OCI-M2 (cell line): ENCODE results near the gene GPR17.

Experiments used
- DNase-seq: peaks from one replicate; lab custom pipeline; 2025; ENCODE audit not compliant: unreplicated experiment; lab: John Stamatoyannopoulos, UW

GPR17 gene

GRCh38 chr2:127654084-127654837 lies 8.3 kb downstream of the GPR17 start:
- DNase-seq, result no peak

- no peak for DNase-seq
These were observed 8.9 kb downstream of the GPR17 start for GRCh38 chr2:127654838-127655175.

- DNase-seq, result no peak
These were observed 9.5 kb downstream of the GPR17 start for GRCh38 chr2:127655209-127656073.

DNA sequence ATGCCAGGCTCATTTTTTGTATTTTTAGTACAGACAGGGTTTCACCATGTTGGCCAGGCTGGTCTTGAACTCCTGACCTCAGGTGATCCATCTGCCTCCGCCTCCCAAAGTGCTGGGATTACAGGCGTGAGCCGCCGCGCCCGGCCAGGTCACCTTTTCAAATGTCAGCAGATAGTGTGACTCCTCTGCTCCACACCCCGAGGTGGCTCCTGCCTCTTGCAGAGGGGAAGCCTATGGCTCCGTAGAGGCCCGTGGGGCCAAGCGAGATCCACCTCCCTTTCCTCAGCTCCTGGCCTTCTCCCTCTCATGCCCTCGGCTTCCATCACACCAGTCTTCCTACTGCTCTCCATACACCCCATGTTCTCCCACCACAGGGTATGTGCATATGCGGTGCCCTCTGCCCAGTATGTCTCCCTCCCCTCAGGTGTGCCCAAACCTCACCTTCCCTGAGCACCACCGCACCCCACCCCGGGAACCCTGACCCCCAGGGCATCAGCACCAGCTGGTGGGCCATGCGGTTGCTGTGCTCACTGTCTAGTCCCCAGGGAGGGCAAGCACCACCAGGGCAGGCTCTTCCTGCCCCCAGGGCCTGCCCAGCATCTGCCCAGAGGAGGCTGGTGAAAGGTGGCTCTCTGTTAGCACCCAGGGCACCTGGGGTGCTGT lies 10.7 kb downstream of the GPR17 start:
- no peak for DNase-seq

- DNase-seq, result no peak
These were observed 11.3 kb downstream of the GPR17 start for GRCh38 chr2:127657232-127657595.

- DNase-seq, result no peak
These were observed 12.2 kb downstream of the GPR17 start for GRCh38 chr2:127658146-127658545.

- no peak for DNase-seq
These were observed 12.9 kb downstream of the GPR17 start for GRCh38 chr2:127658641-127659407.

- no peak for DNase-seq
These were observed 13.7 kb downstream of the GPR17 start for GRCh38 chr2:127659408-127660290.

DNA sequence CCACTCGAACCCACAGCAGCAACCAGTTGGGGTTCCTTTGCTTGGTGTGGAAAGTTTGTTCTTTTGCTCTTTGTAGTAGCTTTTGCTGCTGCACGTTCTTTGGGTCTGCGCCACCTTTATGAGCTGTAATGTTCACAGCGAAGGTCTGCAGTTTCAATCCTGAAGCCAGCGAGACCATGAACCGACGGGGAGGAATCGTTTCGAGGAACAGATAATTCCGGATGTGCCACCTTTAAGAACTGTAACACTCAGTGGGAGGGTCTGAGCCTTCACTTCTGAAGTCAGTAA lies 14.3 kb downstream of the GPR17 start:
- DNase-seq, result no peak

DNA sequence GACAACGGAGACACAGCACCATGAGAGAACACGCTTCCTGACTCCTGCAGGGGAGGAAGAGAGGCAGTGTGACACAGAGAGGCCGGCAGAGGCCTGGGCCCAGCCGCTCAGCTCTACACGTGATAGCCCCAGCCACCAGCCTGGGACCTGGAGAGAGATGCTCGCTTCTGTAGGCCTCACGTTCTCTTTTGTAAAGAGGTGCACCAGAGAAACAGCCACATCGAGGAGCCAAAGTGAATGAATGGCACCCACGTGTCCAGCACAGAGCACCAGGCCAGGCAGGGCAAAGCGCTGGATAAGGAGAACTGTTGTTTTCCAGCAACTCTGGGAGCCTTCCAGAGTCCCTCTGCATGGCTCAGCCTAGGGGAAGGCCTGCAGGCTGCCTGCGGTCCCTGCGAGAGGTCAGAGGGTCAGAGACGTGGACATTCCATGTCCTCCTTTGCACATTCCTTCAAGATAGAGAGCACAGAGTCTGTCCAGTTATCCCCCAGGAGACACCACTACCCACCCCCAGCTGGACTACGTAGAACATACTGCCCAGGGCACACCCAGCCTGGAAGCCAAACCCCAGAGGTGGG lies 15.2 kb downstream of the GPR17 start:
- DNase-seq, result no peak

DNA sequence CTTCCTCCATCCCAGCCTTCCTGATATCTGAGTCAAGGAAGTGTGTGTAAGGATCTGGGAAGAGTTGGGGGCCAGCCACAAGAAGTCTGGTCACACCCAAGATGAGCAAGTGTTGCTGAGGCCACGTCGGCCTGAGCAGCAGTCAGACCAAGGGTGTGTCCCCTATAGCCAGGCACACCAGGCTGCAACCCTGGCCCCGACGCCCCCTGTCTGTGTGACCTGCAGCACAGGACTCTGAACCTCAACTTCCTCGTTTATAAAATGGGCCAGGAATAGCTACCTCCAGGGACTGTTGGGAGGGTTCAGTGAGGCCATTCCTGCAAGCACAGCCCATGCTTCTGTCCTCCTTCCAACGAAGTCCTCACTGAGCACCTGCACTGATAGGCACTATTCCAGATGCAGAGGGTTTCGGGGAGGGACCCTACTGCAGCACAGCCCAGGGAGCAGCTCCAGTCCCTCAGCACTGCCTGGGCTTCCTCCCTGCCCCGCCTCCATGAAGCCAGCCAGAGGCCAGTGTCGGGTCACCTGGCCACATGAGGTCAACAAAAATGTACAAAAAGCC lies 16.1 kb downstream of the GPR17 start:
- DNase-seq, result no peak

DNA sequence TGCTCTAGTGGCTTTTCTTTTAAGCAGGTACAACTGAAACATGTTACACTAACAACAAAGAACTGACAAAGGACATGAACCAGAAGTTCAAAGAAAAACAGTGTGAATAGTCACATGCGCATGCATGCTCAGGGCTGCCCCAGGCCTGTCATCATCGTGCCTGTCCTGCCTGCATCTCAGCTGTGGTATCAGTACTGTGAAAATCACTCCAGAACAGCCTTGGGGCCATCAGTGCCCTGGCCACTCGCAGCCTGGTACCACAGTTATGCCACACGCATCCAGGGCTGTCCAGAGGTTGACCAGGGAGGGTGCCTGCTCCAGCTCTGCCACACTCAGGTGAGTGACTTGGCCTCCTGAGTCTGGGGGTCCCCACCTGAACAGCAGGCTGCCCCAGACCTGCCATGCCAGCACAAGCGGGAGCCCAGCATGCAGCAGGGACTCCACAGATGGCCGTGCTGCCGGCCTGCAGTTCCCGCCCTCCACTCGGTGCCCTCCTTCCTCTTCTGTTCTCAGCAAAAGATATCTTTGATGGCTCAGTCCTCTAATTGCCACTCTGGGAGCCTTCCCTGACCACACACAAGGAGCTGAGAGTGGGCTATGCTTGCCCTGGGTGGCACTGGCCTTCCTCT lies 17.1 kb downstream of the GPR17 start:
- no peak for DNase-seq

- no peak for DNase-seq
These were observed 17.7 kb downstream of the GPR17 start for GRCh38 chr2:127663566-127664064.

GRCh38 chr2:127664065-127664894 lies 18.3 kb downstream of the GPR17 start:
- DNase-seq, result no peak

GRCh38 chr2:127664895-127665225 lies 18.9 kb downstream of the GPR17 start:
- no peak for DNase-seq

- no peak for DNase-seq
These were observed 19.4 kb downstream of the GPR17 start for GRCh38 chr2:127665267-127665893.

DNA sequence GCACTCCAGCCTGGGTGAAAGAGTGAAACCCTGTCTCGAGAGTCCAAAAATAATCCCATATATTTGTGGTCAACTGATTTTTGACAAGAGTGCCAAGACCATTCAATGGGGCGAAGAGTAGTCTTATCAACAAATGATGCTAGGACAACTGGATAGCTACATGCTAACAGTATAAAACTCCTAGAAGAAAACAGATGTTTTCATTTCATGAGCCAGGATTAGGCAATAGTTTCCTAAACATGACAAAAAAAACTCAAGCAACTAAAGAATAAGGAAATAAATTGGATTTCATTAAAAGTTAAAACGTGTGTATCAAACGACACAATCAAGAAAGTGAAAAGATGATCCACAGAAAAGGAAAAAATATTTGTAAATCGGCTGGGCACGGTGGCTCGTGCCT lies 23.1 kb downstream of the GPR17 start:
- DNase-seq, result no peak
